IgD-negative memory B cell (primary cell): ENCODE results near the gene CISD3. TPM values are rescaled to one million over a fixed set of nuclear protein-coding genes. Genes with fewer than 3 reads are reported as not detected.

Experiments used
- H3K27ac Mint-ChIP-seq, 3 donors: one replicate each; pipeline ENCODE4 v1.8.0; 2020 to 2022; ENCODE audit warnings: mild to moderate bottlenecking in 3 of 3, mixed read lengths in 3 of 3, moderate library complexity in 1 of 3
- H3K27me3 Mint-ChIP-seq: one replicate; pipeline ENCODE4 v1.8.0; 2021; ENCODE audit warnings: mixed read lengths
- H3K36me3 Mint-ChIP-seq: one replicate; pipeline ENCODE4 v1.8.0; 2020; ENCODE audit warnings: mild to moderate bottlenecking, mixed read lengths
- H3K4me1 Mint-ChIP-seq, 3 donors: one replicate each; pipeline ENCODE4 v1.8.0; 2020 to 2022; ENCODE audit warnings: mixed read lengths in 3 of 3, mild to moderate bottlenecking in 1 of 3
- H3K4me3 Mint-ChIP-seq, 4 donors: one replicate each; pipeline ENCODE4 v1.8.0; 2020 to 2022; ENCODE audit warnings: mild to moderate bottlenecking in 4 of 4, mixed read lengths in 4 of 4, moderate library complexity in 3 of 4
- H3K9me3 Mint-ChIP-seq, 3 donors: one replicate each; pipeline ENCODE4 v1.8.0; 2020 to 2021; ENCODE audit warnings: mixed read lengths in 3 of 3, mild to moderate bottlenecking in 1 of 3
- polyA plus RNA-seq: library from polyadenylated mRNA; unstranded; fragments of 300-500 nt; fragmentation: Illumina TruSeq; gene quantifications from one replicate; pipeline ENCODE4 v1.2.3, GENCODE V29; 2021

CISD3 gene
- polyA plus RNA-seq, 1 donor from 2014 or later, result 29.1 TPM

GRCh38 chr17:38740806-38741205, 10.7 kb downstream of the CISD3 start:
- no peak overlapping the region for H3K27ac Mint-ChIP-seq
- H3K4me3 Mint-ChIP-seq, result no peak overlapping the region
- H3K9me3 Mint-ChIP-seq, result no peaks in the 10 kb centered on the region
- peaks cover 11% of the 10 kb centered on the region for H3K27me3 Mint-ChIP-seq
- peaks cover 0 to 4% (median under 1%) of the 10 kb centered on the region in 3 donors for H3K4me1 Mint-ChIP-seq
- no peaks in the 10 kb centered on the region for H3K36me3 Mint-ChIP-seq

GRCh38 chr17:38741461-38741860, 11.3 kb downstream of the CISD3 start:
- H3K9me3 Mint-ChIP-seq, result no peaks in the 10 kb centered on the region
- H3K36me3 Mint-ChIP-seq, result no peaks in the 10 kb centered on the region
- H3K4me3 Mint-ChIP-seq, result no peak overlapping the region
- H3K4me1 Mint-ChIP-seq, result peaks cover 5 to 8% (median 7%) of the 10 kb centered on the region in 3 donors
- H3K27ac Mint-ChIP-seq, result no peak overlapping the region
- H3K27me3 Mint-ChIP-seq, result peaks cover 18% of the 10 kb centered on the region

GRCh38 chr17:38741921-38742410, 11.8 kb downstream of the CISD3 start:
- H3K27ac Mint-ChIP-seq, result peak overlapping the region in 1 of 3 donors; percentile 73
- no peaks in the 10 kb centered on the region for H3K9me3 Mint-ChIP-seq
- no peak overlapping the region for H3K4me3 Mint-ChIP-seq
- no peaks in the 10 kb centered on the region for H3K36me3 Mint-ChIP-seq
- peaks cover 23% of the 10 kb centered on the region for H3K27me3 Mint-ChIP-seq
- peaks cover 9 to 13% (median 11%) of the 10 kb centered on the region in 3 donors for H3K4me1 Mint-ChIP-seq

DNA sequence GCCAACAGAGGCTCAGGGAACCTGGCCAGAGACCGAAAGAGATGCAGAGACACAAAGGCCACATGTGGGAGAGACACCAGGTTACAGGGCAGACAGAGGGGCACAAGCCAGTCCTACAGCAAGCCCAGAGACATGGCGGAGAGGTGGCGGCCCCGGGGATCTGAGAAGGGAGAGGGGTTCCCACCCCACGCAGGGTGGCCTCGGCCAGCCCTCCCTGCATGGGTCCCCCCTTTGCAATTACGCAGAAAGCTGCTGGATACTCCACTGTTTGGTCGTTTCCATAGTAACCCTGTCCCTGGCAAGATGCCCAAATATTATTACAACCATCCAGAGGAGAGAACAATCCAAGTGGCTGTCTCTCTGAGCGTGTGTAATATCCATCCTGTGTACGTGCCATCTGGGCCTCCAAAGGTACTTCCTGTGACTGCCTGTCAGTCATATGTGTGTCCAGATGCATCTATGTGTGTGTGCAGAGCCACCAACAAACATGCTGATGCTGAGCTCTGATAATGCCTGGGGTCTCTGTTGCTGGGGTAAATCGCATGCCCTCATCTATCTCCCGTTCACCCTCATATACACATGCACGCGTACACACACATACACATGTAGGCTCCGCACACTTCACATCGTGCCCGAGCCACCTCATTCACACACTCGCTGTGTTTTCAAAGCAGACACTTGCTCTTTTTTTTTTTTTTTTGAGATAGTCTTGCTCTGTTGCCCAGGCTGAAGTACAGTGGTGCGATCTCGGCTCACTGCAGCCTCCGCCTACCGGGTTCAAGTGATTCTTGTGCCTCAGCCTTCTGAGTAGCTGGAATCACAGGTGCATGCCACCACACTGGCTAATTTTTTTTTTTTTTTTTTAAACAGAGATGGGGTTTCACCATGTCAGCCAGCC, 12.5 kb downstream of the CISD3 start:
- H3K9me3 Mint-ChIP-seq, result no peaks in the 10 kb centered on the region
- H3K4me1 Mint-ChIP-seq, result peaks cover 9 to 13% (median 11%) of the 10 kb centered on the region in 3 donors
- no peaks in the 10 kb centered on the region for H3K36me3 Mint-ChIP-seq
- no peak overlapping the region for H3K4me3 Mint-ChIP-seq
- no peak overlapping the region for H3K27ac Mint-ChIP-seq
- peaks cover 23% of the 10 kb centered on the region for H3K27me3 Mint-ChIP-seq

GRCh38 chr17:38743556-38744171, 13.5 kb downstream of the CISD3 start:
- peaks cover 25% of the 10 kb centered on the region for H3K27me3 Mint-ChIP-seq
- H3K4me3 Mint-ChIP-seq, result peak overlapping the region in 1 of 4 donors; percentile 29
- peaks cover 9 to 11% (median 9%) of the 10 kb centered on the region in 3 donors for H3K4me1 Mint-ChIP-seq
- H3K36me3 Mint-ChIP-seq, result no peaks in the 10 kb centered on the region
- H3K9me3 Mint-ChIP-seq, result no peaks in the 10 kb centered on the region
- H3K27ac Mint-ChIP-seq, result no peak overlapping the region

DNA sequence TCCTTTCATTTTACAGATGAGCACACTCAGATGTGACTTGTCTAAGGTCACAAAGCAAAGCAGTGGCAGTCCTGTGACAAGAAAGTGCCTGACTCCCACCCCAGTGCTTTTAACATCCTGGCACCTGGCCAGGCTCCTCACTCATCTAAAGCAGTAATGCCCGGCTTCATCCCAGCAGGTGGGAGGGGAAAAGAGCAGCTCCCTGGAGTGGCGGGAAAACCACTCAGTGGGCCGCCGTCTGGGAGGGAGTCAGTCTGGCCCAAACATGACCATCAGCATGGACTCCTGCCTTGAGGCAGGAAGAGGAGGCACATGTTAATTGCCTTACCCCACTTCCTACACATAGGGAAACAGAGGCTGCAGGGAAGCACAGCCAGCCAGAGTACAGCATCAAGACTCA, 15.4 kb downstream of the CISD3 start:
- H3K36me3 Mint-ChIP-seq, result no peaks in the 10 kb centered on the region
- H3K4me3 Mint-ChIP-seq, result peak overlapping the region in 1 of 4 donors; percentile 74
- peaks cover 11 to 15% (median 11%) of the 10 kb centered on the region in 3 donors for H3K4me1 Mint-ChIP-seq
- peaks cover 36% of the 10 kb centered on the region for H3K27me3 Mint-ChIP-seq
- H3K27ac Mint-ChIP-seq, result peak overlapping the region in 1 of 3 donors; percentile 70
- H3K9me3 Mint-ChIP-seq, result no peaks in the 10 kb centered on the region

GRCh38 chr17:38746004-38746848, 16.1 kb downstream of the CISD3 start:
- peaks cover 40% of the 10 kb centered on the region for H3K27me3 Mint-ChIP-seq
- peaks cover 18 to 22% (median 18%) of the 10 kb centered on the region in 3 donors for H3K4me1 Mint-ChIP-seq
- peak overlapping the region; percentile 74 to 97 (median 85) for H3K4me3 Mint-ChIP-seq
- H3K9me3 Mint-ChIP-seq, result no peaks in the 10 kb centered on the region
- H3K36me3 Mint-ChIP-seq, result no peaks in the 10 kb centered on the region
- H3K27ac Mint-ChIP-seq, result peak overlapping the region; percentile 14 to 70 (median 69)

GRCh38 chr17:38746849-38747462, 16.8 kb downstream of the CISD3 start:
- Mint-ChIP-seq H3K4me1 (peaks cover 21 to 25% (median 24%) of the 10 kb centered on the region in 3 donors), H3K4me3 (peak overlapping the region; percentile 74 to 97 (median 85)), H3K27ac (peak overlapping the region in 2 of 3 donors; percentile 69 to 70), H3K9me3 (peaks cover 0 to 3% (median 0%) of the 10 kb centered on the region in 3 donors), H3K36me3 (no peaks in the 10 kb centered on the region), H3K27me3 (peaks cover 45% of the 10 kb centered on the region)

DNA sequence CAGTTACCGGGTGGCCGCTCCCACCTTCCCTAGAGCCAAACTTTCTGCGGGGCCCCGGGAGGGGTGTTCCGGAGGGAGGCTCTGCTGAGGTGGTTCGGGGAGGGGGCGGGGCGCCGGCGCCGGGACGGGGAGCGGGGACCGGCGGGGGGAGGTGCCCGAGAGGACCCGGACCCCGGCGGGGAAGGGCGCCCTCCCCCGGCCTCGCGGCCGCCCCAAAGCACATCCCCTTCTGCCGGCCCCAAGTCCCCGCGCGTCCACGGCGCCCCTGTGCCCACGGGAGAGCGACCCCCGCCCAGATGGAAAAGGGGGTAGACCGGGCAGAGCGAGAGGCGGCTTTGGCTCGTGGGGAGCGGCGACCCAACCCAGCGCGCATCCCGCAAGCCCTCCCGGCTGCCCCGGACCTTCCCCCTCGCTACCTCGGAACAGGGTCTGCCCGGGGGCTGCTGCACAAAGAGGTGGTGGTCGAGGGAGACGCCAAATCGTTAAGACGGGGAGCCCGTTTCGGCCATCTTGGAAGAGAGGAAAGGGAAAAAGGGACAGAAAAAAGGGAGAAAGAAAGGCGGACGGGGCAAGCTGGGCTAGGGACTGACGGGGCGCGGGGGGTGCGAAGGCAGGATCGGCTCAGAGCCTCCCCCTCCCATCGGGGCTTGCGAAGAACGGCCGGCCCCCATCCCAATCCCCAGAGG, 17.5 kb downstream of the CISD3 start:
- Mint-ChIP-seq H3K27me3 (peaks cover 47% of the 10 kb centered on the region), H3K27ac (no peak overlapping the region), H3K4me1 (peaks cover 25 to 31% (median 27%) of the 10 kb centered on the region in 3 donors), H3K4me3 (peak overlapping the region in 3 of 4 donors; percentile 82 to 97 (median 88)), H3K9me3 (peaks cover 0 to 3% (median 0%) of the 10 kb centered on the region in 3 donors), H3K36me3 (peaks cover under 1% of the 10 kb centered on the region)

DNA sequence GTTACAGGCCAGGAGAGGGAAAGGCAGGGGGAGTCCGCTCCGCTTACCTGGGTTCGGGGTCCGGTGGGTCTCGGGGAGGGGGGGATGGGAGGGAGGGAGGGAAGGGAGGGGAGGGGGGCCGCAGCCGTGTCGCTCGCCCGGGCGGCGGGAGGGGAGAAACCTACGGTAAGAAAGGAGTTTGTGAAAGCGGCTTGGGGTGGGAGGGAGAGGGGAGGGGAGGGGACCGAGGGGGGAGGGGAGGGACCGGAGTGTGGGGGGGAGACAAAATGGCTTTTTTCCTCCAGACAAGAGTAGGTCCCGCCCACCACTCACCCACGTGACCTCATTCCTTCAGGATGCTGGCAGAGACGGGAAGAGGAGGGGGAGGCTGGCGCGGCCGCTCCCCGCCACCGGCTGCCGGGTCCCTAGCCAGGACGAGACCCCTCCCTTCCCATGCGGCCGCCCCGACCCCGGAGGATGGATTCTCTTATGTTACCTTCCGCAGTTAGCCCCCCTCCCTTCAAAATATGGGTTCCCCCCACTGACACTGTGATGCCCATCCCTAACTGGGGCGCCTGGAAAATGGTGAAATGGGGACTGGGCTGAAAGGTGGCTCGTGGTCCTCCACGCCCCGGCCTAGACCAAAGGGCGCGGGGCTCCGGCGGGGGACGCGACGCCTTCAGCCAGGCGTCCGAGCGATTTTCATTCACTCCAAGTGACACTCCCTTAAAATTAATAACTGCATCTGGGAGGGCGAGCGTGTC, 18.2 kb downstream of the CISD3 start, which contains the start of gene PCGF2:
PCGF2 (minus strand) TSS at position 188 of the 743 bp plus-strand sequence. CDS start 7,934 bp downstream, outside the sequence.
- peaks cover 26 to 33% (median 30%) of the 10 kb centered on the region in 3 donors for H3K4me1 Mint-ChIP-seq
- H3K4me3 Mint-ChIP-seq, result peak within 1 kb of the TSS; percentile 22 to 97 (median 85)
- peaks cover 1% of the 10 kb centered on the region for H3K36me3 Mint-ChIP-seq
- H3K27me3 Mint-ChIP-seq, result peaks cover 47% of the 10 kb centered on the region
- H3K9me3 Mint-ChIP-seq, result peaks cover 0 to 3% (median 0%) of the 10 kb centered on the region in 3 donors
- H3K27ac Mint-ChIP-seq, result peak within 1 kb of the TSS in 2 of 3 donors; percentile 5 to 59

DNA sequence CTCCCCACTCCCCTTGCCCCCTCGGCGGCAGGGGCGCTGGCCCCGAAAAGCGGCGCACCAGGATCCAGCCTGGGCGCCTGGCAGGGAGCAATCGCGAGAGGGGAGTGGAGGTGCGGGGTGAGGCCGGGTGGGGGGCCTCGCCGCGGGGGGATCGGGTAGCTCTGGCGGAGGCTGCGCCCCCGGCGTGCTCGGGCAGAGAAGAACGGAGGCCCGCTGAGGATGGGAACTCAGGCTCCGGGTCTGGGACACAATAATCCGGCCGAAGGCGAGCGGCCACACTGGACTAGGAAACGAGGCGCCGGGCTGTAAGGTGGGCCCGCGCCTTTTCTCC, 18.7 kb downstream of the CISD3 start:
- Mint-ChIP-seq H3K4me1 (peaks cover 30 to 33% (median 33%) of the 10 kb centered on the region in 3 donors), H3K36me3 (peaks cover 1% of the 10 kb centered on the region), H3K27me3 (peaks cover 47% of the 10 kb centered on the region), H3K27ac (peak overlapping the region in 1 of 3 donors; percentile 59), H3K4me3 (peak overlapping the region in 3 of 4 donors; percentile 19 to 73 (median 22)), H3K9me3 (peaks cover 0 to 3% (median 0%) of the 10 kb centered on the region in 3 donors)

DNA sequence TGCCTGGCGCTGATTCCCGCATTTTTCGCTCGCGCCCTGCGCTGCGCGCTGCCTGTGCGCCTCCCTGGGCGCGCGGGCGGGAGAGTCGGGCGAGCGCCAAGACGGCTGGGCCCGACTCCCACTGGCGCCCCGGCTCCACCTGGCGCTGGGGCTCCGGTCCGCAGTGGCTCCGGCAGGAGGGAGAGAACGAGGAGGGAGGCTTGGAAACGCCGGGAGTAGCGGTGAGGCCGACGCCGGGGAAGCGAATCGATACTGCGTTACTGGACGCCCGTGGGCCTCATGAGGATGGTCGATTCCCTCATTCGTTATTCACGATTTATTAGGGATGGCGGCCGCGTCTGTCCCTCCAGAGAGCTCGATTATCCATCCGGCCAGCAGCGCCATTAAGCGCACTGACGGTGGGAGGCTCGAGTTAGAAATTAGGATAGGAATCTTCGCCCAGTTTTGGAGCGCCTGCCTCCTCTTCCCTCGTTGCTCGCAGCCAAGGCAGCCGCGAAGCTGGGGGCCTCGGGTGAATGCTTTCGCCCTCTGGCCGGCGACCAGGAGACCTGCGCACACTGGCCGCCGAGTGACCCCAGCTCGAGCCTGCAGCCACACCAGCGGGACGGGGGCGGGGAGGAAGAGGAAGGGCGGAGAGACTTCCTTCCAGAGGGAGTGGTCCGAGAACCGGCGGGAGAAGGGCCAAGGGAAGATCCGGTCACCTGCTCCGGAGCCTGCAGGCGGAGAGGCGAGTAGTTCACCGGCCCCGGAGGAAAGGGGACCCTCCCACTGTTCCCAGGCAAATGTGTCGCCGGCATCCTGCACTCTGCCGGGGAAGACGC, 19.3 kb downstream of the CISD3 start:
- peaks cover 0 to 3% (median 0%) of the 10 kb centered on the region in 3 donors for H3K9me3 Mint-ChIP-seq
- H3K36me3 Mint-ChIP-seq, result peaks cover 1% of the 10 kb centered on the region
- H3K4me1 Mint-ChIP-seq, result peaks cover 32 to 34% (median 33%) of the 10 kb centered on the region in 3 donors
- H3K27ac Mint-ChIP-seq, result peak overlapping the region in 1 of 3 donors; percentile 5
- peak overlapping the region; percentile 19 to 100 (median 65) for H3K4me3 Mint-ChIP-seq
- H3K27me3 Mint-ChIP-seq, result peaks cover 46% of the 10 kb centered on the region
